PC-9 (cell line): Measurements from ENCODE around the gene C10orf120. TPM values are rescaled to one million over a fixed set of nuclear protein-coding genes. Genes with fewer than 3 reads are reported as not detected.

Experiments
- BruUV-seq: library from RNA; stranded (reverse); fragments of 400-500 nt; replicated peaks from 2 replicates; lab custom pipeline; 2021; lab: Mats Ljungman, UMichigan
- CTCF ChIA-PET: fragments of 300-600 bp; sonication (Branson Sonifier 250); formaldehyde crosslinking; loops from one replicate; lab custom pipeline; 2022; ENCODE audit warnings: antibody characterized with exemption; lab: Charles Lee
- POLR2A ChIA-PET: fragments of 300-600 bp; sonication (Branson Sonifier 250); formaldehyde crosslinking; loops from one replicate; lab custom pipeline; 2022; ENCODE audit warnings: antibody characterized with exemption; ENCODE audit not compliant: unreplicated experiment; lab: Charles Lee
- DNase-seq, 2 experiments: peaks; one replicate each; pipeline versions ENCODE4 v3.0.0 to v3.0.0-alpha.2; 2015 to 2022; ENCODE audit warnings: mixed read lengths in 1 of 2
- H2AFZ ChIP-seq: fragments of 200-600 bp; sonication (generic); 2 replicates; pipeline ENCODE4 v1.8.1; 2017; ENCODE audit warnings: antibody characterized with exemption
- H3F3A ChIP-seq: fragments of 200-600 bp; sonication (generic); 2 replicates; pipeline ENCODE4 v1.8.1; 2017; ENCODE audit warnings: antibody characterized with exemption, mild to moderate bottlenecking, low read depth; ENCODE audit not compliant: insufficient read depth
- H3K27ac ChIP-seq: fragments of 200-600 bp; sonication (generic); 2 replicates; pipeline ENCODE4 v1.6.1; 2016; ENCODE audit warnings: mixed run types
- H3K27me3 ChIP-seq: fragments of 200-600 bp; sonication (generic); 2 replicates; pipeline ENCODE4 v1.6.1; 2016; ENCODE audit warnings: low read depth, mixed run types; ENCODE audit not compliant: insufficient read depth
- H3K36me3 ChIP-seq: fragments of 200-600 bp; sonication (generic); 2 replicates; pipeline ENCODE4 v1.6.1; 2016; ENCODE audit warnings: low read depth, mixed run types
- H3K4me1 ChIP-seq: fragments of 200-600 bp; sonication (generic); replicated peaks from 2 replicates; pipeline ENCODE4 v1.6.1; 2016; ENCODE audit warnings: mixed run types; ENCODE audit not compliant: insufficient read depth
- H3K4me2 ChIP-seq: fragments of 200-600 bp; sonication (generic); 2 replicates; pipeline ENCODE4 v1.6.1; 2017; ENCODE audit warnings: mixed run types
- H3K4me3 ChIP-seq: fragments of 200-600 bp; sonication (generic); 2 replicates; pipeline ENCODE4 v1.6.1; 2016; ENCODE audit warnings: mixed run types
- H3K79me2 ChIP-seq: fragments of 200-600 bp; sonication (generic); 2 replicates; pipeline ENCODE4 v1.6.1; 2017; ENCODE audit warnings: low read depth, mixed run types
- H3K9me2 ChIP-seq: fragments of 200-600 bp; sonication (generic); 2 replicates; pipeline ENCODE4 v1.8.1; 2017; ENCODE audit warnings: mild to moderate bottlenecking; ENCODE audit not compliant: insufficient read depth
- H3K9me3 ChIP-seq: fragments of 200-600 bp; sonication (generic); 2 replicates; pipeline ENCODE4 v1.8.1; 2016; ENCODE audit warnings: low read depth; ENCODE audit not compliant: insufficient read depth
- H4K20me1 ChIP-seq: fragments of 200-600 bp; sonication (generic); 2 replicates; pipeline ENCODE4 v1.8.1; 2017; ENCODE audit not compliant: insufficient read depth
- EZH2 ChIP-seq: fragments of 200-600 bp; sonication (generic); IDR thresholded peaks from 2 replicates; pipeline ENCODE4 v1.8.0; 2017; ENCODE audit warnings: antibody characterized with exemption, low read depth
- intact Hi-C: fragments of 100-400 bp; cut with micrococcal nuclease; formaldehyde crosslinking; loops from one replicate; pipeline ENCODE4 v1.10.0; 2022; ENCODE audit not compliant: unreplicated experiment
- total RNA-seq: library from RNA; stranded (reverse); gene quantifications from 2 replicates; pipeline ENCODE4 v1.2.3, GENCODE V29; 2021
- TF ChIP-seq, protein P1 (sequence below): fragments of 200-600 bp; sonication (generic); conservative IDR thresholded peaks from 2 replicates; pipeline ENCODE4 v1.6.1; 2017; ENCODE audit warnings: mixed run types, antibody characterized with exemption, mild to moderate bottlenecking, moderate library complexity

The C10orf120 gene
- total RNA-seq, 1 experiment from 2014 or later, result not detected

DNA sequence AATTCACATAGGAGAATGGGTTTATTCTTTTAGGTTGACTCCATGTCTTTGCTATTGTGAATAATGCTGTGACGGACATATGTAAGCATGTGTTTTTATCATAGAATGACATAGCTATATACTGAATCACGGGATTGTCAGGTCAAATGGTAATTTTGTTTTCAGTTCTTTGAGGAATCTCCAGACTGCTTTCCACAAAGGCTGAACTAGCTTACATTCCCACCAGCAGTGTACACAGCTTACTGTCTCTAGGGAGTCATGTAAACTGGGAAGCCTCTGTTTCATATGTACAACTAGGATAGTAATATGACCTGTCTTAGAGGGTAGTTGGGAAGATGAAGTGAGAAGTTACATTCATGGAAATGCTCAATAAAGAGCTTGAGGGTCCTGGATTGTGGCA, 6.8 kb upstream of the C10orf120 start:
- CTCF ChIA-PET, result no interaction called here
- Histone ChIP-seq H3K4me3 (no peak overlapping the region), H3K9me3 (no peaks in the 10 kb centered on the region), H3K36me3 (no peaks in the 10 kb centered on the region), H4K20me1 (no peaks in the 10 kb centered on the region), H3K9me2 (no peaks in the 10 kb centered on the region), H3F3A (no peaks in the 10 kb centered on the region), H3K4me2 (no peak overlapping the region), H3K27ac (no peak overlapping the region), H3K27me3 (no peaks in the 10 kb centered on the region), H3K79me2 (no peaks in the 10 kb centered on the region), H2AFZ (no peak overlapping the region), H3K4me1 (no peaks in the 10 kb centered on the region)
- no TSS peak for BruUV-seq
- no peak for DNase-seq
- POLR2A ChIA-PET, result no interaction called here
- intact Hi-C loops, result loop anchor here (10.0 kb wide), 2 partner anchors 142 to 272 kb away; partner anchors contain the start of gene DMBT1
- TF ChIP-seq, protein P1, sequence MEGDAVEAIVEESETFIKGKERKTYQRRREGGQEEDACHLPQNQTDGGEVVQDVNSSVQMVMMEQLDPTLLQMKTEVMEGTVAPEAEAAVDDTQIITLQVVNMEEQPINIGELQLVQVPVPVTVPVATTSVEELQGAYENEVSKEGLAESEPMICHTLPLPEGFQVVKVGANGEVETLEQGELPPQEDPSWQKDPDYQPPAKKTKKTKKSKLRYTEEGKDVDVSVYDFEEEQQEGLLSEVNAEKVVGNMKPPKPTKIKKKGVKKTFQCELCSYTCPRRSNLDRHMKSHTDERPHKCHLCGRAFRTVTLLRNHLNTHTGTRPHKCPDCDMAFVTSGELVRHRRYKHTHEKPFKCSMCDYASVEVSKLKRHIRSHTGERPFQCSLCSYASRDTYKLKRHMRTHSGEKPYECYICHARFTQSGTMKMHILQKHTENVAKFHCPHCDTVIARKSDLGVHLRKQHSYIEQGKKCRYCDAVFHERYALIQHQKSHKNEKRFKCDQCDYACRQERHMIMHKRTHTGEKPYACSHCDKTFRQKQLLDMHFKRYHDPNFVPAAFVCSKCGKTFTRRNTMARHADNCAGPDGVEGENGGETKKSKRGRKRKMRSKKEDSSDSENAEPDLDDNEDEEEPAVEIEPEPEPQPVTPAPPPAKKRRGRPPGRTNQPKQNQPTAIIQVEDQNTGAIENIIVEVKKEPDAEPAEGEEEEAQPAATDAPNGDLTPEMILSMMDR, result no peak
- no peak for TF ChIP-seq EZH2

DNA sequence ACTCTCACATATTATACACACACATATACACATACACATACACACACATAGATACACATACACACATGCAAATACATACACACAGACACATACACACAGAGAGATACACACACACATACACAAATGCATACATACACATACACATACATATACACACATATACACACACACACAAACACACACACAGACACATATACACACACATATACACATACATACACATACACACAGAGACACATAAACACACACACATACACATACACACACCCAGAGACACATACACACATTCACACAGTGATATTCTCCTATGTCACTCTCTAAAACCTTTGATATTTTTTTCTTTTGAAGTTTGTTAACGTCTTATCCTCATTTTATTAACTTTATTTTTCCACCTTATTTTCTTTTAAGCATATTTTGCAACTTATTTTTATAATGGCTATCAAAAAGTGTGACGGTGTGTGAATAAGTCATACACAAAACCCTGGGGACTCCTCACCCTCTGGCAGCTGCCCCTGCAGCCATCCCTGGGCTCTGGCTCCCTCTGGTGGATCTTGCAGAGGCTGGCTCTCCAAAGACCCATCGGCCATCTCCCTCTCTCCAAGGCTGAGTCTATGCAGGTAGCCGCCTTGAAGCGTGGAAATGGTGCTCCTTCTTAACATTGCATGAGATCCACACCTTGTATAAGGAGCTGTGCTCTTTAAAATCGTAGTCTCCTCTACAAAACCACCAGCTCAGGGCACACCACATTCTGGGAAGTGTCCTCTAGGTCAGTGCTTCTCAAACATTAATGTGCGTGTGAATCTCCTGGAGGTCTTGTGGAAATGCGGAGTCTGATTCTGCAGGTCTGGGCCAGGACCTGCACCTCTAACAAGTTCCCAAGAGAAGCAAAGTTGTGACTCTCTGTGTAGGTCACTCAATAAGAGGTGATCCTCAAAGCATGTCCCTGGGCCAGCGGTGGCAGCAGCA, 4.1 kb upstream of the C10orf120 start:
- Histone ChIP-seq H3K79me2 (no peaks in the 10 kb centered on the region), H3K36me3 (no peaks in the 10 kb centered on the region), H3K4me3 (no peak overlapping the region), H3K9me2 (no peaks in the 10 kb centered on the region), H3K27me3 (no peaks in the 10 kb centered on the region; the same call in 1 of the 2 replicates), H2AFZ (no peak overlapping the region), H3K4me1 (no peaks in the 10 kb centered on the region), H3F3A (no peaks in the 10 kb centered on the region), H4K20me1 (no peaks in the 10 kb centered on the region), H3K9me3 (no peaks in the 10 kb centered on the region), H3K27ac (no peak overlapping the region), H3K4me2 (no peak overlapping the region)
- no TSS peak for BruUV-seq
- no peak for TF ChIP-seq EZH2
- TF ChIP-seq, protein P1, result peak; percentile 77
- ChIA-PET POLR2A (no interaction called here), CTCF (no interaction called here)
- intact Hi-C loops, result loop anchor here (1.0 to 10.0 kb wide), 6 partner anchors 55 to 424 kb away; partner anchors contain the start of gene DMBT1
- peak in 1 of 2 experiments; percentile 65 for DNase-seq

DNA sequence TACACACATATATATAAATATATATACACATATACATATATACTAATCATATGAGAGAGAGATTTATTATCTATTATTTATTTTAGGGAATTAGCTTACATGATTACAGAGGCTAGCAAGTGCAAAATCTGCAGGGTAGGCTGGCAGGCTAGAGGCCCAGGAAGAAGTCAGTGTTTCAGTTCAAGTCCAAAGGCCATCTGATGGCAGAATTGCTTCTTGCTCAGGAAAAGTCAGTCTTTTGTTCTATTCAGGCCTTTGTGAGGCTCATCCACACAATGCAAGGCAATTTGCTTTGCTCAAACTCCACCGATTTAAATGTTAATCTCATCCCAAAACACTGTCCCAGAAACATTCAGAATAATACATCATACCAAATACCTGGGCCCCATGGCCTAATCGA, 2.6 kb upstream of the C10orf120 start:
- BruUV-seq, result no TSS peak
- Histone ChIP-seq H3K27ac (no peak overlapping the region), H3K4me1 (no peaks in the 10 kb centered on the region), H4K20me1 (no peaks in the 10 kb centered on the region), H3K9me2 (no peaks in the 10 kb centered on the region), H2AFZ (no peak overlapping the region), H3K9me3 (no peaks in the 10 kb centered on the region), H3K36me3 (no peaks in the 10 kb centered on the region), H3K4me3 (no peak overlapping the region), H3K79me2 (no peaks in the 10 kb centered on the region), H3K4me2 (no peak overlapping the region), H3K27me3 (no peaks in the 10 kb centered on the region; the same call in 1 of the 2 replicates), H3F3A (no peaks in the 10 kb centered on the region)
- POLR2A ChIA-PET, result no interaction called here
- TF ChIP-seq EZH2, result no peak
- TF ChIP-seq, protein P1, result no peak
- CTCF ChIA-PET, result no interaction called here
- DNase-seq, result no peak
- intact Hi-C loops, result loop anchor here (2.0 to 10.0 kb wide), 4 partner anchors 53 to 267 kb away; partner anchors contain the start of gene DMBT1
